Astrocyte of the spinal cord (primary cell): ENCODE results near the gene C1orf174.

Source experiments
- DNase-seq: peaks from one replicate; pipeline ENCODE4 v3.0.0; 2011; ENCODE audit warnings: low read depth, low spot score
- H3K4me3 ChIP-seq: 2 replicates; pipeline ENCODE4 v1.5.1; 2011; ENCODE audit warnings: low read depth, mild to moderate bottlenecking, low read length, moderate library complexity
- CTCF ChIP-seq: IDR thresholded peaks from 2 replicates; pipeline ENCODE4 v1.5.1; 2012; ENCODE audit warnings: low read depth, mild to moderate bottlenecking, low read length, inconsistent platforms
- in situ Hi-C: cut with HindIII; loops from 2 replicates; pipeline ENCODE4 v1.10.0; 2017; ENCODE audit warnings: low sequenced_read_pairs

C1orf174 gene

DNA sequence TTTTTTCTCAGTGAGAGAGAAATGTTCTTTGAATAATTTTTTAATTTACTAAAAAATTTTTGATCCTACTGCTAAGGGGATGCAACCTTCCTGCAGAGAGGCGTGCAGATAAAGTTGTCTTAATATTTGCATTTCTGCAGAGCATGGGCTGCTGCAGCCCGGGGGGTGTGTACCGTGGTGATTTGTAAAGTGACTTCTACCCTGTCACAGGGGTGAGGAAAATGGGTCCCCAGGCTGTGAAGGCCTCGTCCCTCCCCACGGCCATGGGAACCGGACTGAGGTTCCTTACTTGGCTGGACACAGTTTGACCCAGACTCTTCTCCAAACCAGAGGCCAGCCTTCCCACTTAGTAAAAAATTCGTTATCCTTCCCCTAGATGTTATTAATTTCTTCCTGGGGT, 9.5 kb upstream of the C1orf174 start:
- no peak for DNase-seq

GRCh38 chr1:3908886-3909517, 8.9 kb upstream of the C1orf174 start:
- in situ Hi-C loops: no loop called here
- DNase-seq: no peak
- no peak for TF ChIP-seq CTCF

More for the DNA sequence above, 9.5 kb upstream of the C1orf174 start:
- no peak for TF ChIP-seq CTCF
- in situ Hi-C loops: no loop called here
- no peak overlapping the region for H3K4me3 ChIP-seq

GRCh38 chr1:3907621-3908165, 7.6 kb upstream of the C1orf174 start:
- in situ Hi-C loops: no loop called here
- H3K4me3 ChIP-seq: no peak overlapping the region
- DNase-seq: no peak
- TF ChIP-seq CTCF: no peak

More at GRCh38 chr1:3908886-3909517, 8.9 kb upstream of the C1orf174 start:
- H3K4me3 ChIP-seq: no peak overlapping the region

- H3K4me3 ChIP-seq: no peak overlapping the region
- no peak for DNase-seq
- in situ Hi-C loops: no loop called here
- TF ChIP-seq CTCF: no peak
Measured at GRCh38 chr1:3907031-3907534, 7.0 kb upstream of the C1orf174 start.

GRCh38 chr1:3906672-3907020, 6.6 kb upstream of the C1orf174 start:
- no peak for TF ChIP-seq CTCF
- no peak for DNase-seq
- in situ Hi-C loops: no loop called here
- no peak overlapping the region for H3K4me3 ChIP-seq

GRCh38 chr1:3905953-3906671, 6.0 kb upstream of the C1orf174 start:
- DNase-seq: no peak
- TF ChIP-seq CTCF: no peak
- in situ Hi-C loops: no loop called here
- H3K4me3 ChIP-seq: no peak overlapping the region
